COLO829 (cell line): ENCODE results near the gene AP4S1.
"Not testable (repeated sequence)": the region's sequence is repeated elsewhere in the genome, so short reads cannot be mapped to it uniquely, and the experiment has no call there.

Source experiments
- DNase-seq: peaks from one replicate; pipeline ENCODE4 v3.0.0; 2012; ENCODE audit warnings: low spot score

AP4S1 gene, protein sequence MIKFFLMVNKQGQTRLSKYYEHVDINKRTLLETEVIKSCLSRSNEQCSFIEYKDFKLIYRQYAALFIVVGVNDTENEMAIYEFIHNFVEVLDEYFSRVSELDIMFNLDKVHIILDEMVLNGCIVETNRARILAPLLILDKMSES

DNA sequence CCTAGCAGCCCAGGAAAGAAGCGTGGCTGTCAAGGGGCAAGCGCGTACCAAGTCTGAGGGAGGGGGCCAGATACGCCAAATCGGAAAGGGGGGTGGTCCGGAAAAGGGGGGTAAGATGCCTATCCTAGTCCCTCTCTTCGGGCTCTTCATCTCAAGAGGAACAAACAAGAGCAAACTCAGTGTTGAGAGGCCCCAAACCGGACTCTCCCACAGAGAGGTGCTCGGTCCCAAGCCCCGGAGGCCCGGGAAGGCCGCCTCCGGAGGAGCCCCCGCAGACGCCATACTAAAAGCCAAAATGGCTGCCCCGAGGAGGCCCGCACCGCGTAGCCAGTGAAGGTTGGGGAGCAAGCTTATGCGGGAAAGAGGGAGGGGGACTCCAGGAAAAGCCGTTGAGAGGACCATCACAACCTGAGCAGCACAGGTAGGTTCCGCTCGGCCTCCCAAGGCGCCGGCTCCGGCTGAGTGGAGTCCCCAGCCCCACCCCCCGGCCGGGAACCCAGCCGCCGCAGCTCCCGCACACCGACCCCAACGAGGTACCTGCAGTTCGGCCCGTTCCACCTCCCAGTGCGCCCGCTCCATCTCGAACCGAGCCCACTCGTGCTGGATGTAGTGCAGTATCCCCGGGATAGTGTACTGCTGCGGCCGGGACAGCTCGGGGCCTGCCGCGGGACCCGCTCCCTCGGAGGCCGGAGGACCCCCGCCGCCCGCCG is at the start of gene AP4S1:
Gene AP4S1, plus strand, starts transcription at position 283 of the 710 bp plus-strand sequence. CDS start 40,548 bp downstream, outside the sequence.
- no peak for DNase-seq

DNA sequence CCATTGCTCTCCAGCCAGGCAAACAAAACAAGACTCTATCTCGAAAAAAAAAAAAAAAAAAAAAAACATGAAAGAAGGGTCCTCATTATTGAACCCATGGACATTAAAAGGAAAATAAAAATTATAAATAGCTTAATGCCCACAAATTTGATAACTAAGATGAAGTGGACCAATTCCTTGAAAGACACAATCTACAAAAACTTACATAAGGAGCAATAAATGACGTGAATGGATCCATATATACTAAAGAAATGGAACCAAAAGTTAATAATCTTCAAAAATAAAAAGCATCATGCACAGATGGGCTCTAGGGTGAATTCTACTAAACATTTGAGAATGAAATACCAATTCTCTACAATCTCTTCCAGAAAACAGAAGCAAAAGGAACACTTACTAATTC is 47.7 kb upstream of the AP4S1 start:
- no peak for DNase-seq

DNA sequence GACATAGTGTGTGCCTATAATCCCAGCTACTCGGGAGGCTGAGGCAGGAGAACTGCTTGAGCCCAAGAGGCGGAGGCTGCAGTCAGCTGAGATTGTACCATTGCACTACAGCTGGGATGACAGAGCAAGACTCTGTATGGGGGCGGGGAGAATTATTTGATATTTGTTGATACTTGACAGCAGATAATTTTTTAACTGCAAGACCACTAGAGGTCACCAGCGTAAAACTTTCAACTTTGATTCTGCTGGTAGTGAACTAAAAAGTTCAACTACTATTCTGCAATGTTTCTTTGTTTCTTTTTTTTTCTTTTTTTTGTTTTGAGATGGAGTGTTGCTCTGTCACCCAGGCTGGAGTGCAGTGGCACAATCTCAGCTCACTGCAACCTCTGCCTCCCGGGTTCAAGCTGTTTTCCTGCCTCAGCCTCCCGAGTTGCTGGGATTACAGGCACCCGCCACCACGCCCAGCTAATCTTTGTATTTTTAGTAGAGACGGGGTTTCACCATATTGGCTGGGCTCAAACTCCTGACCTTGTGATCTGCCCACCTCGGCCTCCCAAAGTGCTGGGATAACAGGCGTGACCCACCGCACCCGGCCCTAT is 45.2 kb upstream of the AP4S1 start:
- DNase-seq: peak; percentile 69

DNA sequence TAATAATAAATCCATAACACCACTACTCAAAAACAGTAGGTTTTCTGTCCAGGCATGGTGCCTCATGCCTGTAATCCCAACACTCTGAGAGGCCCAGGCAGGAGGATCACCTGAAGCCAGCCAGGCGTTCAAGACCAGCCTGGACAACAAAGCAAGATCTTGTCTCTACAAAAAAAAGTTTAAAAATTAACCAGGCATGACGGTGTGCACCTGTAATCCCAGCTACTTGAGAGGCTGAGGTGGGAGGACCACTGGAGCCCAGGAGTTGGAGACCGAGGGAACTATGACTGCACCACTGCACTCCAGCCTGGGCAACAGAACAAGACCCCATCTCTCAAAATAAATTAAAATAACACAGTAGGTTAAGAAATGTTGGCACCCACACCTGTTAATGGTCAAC is 44.5 kb upstream of the AP4S1 start:
- DNase-seq: no peak

DNA sequence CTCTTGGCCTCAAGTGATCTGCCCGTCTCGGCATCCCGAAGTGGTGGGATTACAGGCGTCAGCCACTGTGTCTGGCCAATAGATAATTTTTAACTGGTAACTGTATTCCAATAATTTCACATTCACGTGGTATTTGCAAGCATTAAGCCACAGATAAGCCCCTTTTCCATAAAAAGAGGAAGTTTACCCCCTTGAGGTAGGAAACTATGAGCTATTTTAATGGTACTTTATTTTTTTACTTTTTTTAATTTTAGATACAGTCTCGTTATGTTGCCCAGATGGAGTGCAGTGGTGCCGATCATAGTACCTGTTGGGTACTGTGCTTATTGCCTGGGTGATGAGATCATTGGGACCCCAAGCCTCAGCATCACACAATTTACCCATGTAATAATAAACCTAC is 42.9 kb upstream of the AP4S1 start:
- no peak for DNase-seq

DNA sequence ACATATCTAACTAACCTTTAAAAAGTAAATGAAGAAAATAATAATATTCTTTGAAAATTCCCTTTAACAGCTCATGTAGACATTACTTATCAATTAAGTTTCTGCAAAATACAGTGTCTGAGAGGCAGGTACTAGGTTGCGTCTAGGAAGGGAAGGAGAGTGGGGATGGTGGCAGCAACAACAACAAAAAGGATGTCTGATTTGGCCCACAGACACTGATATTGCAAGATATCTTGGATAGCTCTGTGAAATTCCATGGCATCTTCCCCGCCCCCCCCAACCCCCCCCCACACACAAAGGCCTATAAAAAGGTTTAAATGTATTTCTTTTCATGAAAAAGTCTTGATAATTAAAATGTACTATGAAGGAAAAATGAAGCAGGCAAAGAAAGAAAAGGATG is 41.6 kb upstream of the AP4S1 start:
- no peak for DNase-seq

DNA sequence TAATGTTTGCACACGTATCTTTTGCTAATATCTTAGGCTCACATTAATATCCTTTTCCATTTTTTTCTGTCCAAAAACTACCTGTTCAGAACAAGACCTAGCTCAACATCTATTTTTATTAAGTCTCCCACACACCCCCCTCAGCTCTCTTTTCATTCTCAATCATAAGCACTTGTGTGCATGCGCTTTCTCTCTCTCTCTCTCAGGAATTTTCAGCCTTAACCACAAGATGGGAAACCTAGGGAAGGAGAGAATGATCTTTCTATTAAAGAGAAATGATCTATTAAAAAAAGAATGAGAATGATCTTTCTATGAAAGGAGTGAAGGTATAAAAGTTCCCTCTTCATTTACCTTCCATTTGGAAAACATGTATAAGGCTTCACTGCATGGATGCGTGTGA is 39.7 kb upstream of the AP4S1 start:
- DNase-seq: no peak

DNA sequence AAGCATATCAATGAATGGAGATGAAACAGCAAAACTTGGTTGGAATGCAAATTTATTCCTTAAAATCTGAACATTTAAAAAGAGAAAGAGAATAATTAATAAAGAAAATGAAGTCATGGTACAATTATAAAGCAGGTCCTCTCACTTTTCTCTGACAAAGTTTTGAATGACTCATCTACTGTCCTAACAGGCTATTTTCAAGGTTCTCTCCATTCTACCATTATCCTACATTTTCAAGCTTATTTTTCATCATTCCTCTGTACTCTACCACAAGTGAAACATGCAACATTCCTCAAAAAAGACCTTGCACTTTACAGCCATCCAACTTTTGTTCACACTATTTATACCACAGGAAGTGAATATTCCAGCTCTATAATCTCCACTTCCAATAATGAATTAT is 36.9 kb upstream of the AP4S1 start:
- DNase-seq: no peak

DNA sequence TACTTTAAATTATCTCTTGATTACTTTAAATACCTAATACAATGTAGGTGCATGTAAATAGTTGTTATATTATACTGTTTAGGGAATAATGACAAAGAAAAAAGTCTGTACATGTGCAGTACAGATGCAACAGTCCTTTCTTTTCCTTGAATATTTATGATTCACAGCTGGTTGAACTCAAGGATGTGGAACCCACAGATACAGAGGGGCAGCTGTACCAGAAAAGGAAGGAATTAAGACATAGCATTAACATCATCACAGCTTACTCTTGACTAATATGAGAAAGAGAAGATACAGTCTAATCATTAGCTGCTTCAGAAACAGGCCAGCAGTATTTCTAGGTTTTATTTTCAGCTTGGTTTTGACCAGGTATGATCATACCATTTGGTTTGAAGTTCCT is 34.7 kb upstream of the AP4S1 start:
- DNase-seq: no peak

DNA sequence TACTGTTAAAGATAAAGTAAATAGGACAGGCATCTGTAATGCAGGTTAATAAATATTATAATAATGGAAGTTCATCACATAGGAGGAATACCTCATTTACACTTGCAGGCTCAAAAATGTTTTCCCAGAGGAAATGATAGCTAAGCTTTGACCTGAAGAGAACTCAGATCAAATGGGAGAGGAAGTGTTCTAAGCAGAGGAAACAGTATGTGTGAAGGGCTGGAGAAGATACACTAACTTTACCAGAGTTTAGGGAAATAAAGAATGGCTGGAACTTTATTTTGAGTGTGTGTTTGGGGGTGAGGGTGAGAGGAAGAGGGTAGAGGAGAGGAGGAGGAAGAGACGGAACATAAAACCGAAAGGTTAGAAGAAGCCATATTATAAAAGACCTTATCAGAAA is 34.0 kb upstream of the AP4S1 start:
- DNase-seq: no peak

DNA sequence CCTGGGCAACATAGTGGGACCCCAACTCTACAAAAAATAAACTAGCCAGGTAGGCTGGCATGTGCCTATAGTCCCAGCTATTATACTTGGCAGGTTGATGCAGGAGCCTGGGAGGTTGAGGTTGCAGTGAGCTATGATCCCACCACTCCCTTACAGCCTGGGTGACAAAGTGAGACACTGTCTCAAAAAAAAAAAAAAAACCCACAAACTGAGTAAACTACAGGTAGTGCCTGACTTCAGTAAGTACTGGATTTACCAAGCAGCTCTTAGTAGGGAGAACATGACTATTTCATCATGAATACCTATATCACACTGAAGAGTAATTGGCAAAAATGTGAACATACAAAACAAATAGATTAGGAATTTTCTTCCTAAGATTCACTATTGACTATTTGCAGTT is 32.4 kb upstream of the AP4S1 start:
- no peak for DNase-seq

DNA sequence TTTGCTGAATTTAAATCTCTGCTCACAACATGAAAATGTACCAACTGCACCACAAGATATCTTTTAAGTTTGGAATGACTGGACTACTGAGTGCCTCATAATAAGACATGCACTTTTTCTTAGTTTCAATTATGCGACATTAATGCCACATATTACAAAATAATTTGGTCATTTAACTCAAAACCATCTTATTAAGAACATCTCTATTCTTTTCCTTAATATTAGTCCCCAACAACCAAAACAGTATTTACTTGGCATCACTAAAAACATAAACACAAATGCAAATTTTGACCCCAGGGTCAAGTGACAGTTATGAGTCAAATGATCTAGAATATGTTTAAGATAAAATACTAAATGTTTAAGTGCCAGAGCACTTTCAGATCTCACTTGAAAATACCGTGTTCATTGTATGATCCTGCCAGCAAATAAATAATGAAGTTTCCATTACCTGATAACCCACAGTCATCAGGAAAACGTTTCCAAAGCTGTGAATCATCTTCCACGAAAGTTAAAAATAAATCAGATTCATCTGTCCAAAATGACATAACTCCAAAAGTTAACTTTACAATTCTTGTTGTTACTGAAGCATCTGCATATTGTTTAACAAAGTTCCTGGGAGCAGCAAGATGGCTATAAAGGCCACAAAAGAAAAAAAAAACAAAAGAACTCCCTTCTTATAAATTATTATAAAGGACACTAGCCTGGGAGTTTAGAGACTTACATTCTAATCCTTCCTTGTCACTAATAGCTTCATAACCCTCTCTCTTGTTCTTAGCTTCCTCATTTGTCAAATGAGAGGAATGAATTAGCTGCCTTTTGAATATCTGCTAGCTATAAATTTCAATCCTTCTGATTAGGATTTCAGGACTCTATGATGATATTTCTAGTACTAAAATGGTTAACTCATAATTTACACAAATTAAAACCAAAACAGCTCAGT is 30.5 kb upstream of the AP4S1 start:
- no peak for DNase-seq

DNA sequence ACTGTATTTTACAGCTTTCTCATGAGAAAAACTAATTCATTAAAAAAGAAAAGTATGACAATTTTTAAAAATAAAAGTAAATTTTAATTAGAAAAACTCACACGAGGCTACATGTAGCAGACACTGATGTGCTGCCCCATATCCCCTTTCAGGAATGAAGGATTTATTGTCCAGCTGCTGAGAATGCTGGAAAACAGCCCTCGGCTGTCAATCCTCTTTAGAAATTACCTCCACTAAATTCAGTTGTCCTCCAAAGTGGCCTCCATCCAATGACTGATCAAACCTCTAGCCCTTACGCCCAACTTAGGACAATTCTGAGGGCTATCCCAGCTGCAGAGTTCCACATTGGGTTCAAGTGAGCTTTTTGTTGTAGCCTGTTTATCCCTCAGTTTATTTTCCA is 29.8 kb upstream of the AP4S1 start:
- no peak for DNase-seq

DNA sequence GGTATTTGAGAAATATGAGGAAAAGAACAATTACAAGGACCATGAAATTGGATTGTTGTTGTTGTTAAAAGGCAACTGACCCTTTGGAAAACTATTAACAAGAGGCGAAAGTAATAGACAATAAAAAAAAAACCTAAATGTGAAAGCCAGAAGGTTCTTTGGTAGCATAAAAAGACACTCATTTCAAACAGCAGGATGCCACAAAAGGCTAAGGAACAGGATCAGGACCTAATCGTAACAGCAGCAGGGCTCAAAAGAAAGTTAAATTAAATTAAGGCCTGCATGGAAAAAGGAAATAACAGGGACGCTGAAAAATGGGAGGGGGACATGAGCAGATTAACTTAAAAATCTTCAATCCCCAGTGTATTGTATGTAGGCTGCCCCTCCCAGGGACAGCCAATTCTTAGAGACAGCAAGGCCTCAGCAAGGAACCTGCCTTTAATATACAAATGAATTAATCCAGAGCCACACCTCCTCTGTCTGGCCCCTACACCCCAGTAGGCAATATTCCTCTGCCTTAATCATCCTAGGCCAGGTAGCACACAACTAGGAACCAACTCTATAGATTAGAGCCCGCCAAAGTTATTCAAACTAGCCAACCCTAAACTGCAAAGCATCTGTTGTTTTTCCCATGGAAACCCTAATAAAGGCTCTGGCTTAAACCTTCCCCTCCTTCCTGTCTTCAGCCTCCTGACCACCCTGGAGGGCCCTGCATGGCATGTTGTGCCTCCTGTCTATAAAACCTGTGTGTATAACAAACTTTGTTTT is 28.4 kb upstream of the AP4S1 start:
- DNase-seq: no peak

DNA sequence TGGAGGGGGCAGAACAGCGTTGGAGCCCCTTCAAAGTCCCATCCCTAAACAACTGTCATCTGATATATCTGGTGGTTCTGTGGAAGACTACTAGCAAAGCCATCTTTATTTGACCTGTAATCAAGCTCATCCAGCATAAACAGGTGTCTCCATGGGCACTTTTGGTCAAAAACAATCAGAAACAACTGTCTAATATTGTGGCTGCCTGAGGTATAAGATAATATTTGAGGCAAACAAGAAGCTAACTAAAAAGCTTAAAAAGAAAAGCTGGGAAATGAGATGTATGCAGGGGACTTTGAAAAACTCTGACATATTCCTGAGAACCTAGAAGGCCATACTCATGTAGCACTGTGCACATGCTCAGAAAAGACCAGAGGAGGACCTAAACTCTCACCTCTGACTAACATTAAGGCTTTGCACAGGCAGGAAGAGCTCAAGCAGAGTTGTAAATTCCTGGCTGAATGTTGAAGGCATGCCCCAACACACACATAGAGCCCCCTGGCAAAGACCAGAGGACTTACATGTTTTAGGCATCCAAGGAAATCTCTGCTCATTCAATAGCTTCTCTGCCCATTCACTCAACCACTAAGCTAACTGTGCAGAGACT is 27.2 kb upstream of the AP4S1 start:
- DNase-seq: no peak

DNA sequence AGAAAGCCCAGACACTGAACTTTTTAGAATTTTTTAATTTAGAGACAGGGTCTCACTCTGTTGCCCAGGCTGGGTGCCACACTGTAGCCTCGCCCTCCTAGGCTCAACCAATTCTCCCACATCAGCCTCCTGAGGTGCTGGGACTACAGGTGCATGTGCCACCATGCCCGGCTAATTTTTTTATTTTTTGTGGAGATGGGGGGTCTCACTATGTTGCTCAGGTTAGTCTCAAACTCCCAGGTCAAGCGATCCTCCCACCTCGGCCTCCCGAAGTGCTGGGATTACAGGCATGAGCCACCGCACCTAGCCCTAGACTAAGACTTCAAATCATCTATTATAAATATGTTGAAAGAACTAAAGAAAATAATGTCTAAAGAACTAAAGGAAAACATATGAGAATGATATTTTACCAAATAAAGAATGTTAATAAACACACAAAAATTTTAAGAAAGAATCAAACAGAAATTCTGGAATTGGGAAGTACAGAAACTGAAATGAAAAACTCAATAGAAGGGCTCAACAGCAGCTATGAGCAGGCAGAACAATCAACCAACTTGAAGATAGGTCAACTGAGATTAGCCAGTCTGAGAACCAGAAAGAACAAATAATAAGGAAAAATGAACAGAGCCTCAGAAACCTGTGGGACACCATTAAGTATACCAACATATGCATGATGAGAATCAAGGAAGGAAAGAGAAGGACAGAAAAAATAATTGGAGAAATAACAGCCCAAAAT is 26.2 kb upstream of the AP4S1 start:
- DNase-seq: no peak

DNA sequence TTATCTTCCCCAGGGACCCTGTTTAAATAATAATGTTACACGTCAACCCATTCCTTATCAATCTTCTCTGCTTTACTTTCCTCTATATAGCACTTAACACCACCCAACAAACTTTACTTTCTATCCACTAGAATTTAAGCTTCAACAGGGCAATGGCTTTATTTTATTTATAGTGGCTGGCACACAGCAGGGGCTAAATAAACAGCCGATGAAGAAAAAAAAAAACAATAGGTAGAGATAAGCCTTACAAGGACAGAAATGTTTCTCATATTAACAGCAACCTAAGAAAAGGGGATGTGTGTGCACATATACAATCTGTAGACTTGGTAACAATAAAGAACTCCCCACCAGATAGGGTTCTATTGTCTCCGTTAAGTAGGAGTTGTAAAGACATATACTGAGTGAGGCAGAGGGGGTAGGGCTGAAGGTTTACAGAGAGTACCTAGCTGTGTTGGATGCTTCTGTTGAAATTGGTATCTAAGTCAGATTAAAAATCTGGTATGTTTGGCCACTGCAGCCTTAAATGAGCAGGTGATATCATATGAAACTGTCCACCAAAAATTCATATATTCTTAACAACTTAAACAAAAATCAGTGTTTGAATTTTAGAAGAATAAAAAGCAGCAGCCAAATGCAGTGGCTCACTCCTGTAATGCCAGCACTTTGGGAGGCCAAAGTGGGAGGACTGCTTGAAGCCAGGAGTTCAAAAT is 24.7 kb upstream of the AP4S1 start:
- DNase-seq: no peak

DNA sequence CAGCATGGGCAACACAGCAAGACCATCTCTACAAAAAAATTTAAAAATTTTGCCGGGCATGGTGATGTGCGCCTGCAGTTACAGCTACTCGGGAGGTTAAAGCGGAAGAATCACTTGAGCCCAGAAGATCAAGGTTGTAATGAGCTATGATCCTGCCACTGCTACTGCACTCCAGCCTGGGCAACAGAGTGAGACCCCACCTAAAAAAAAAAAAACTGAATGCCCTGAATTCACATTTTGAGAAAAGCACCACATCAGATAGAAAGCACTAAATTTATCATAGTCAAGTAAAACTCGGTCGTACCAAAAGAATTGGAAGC is 24.1 kb upstream of the AP4S1 start:
- DNase-seq: no peak

DNA sequence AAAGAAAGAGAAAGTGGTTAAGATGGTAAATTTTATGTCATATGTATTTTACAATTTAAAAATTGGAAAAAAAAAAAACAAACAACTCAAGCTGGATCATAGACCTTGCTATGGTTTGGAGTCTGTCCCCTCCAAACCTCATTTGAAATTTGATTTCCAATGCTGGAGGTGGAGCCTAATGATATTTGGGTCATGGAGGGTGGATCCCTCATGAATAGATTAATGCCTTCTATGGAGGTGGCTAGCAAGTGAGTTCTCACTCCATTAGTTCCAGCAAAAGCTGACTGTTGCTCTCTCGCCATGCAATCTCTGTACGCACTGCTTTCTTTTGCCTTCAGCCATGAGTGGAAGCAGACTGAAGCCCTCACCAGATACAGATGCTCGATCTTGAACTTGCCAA is 22.2 kb upstream of the AP4S1 start:
- DNase-seq: no peak

DNA sequence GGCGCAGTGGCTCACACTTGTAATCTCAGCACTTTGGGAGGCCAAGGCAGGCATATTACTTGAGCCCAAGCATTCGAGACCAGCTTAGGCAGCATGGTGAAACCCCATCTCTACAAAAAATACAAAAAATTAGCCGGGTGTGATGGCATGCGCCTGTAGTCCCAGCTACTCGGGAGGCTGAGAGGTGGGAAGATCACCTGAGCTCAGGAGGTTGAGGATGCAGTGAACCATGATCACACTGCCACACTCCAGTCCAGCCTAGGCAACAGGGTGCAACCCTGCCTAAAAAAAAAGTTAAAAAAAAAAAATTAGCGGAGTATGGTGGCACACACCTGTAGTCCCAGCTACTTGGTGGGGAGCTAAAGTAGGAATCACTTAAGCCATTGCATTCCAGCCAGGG is 21.4 kb upstream of the AP4S1 start:
- DNase-seq: not testable (repeated sequence)
